HEK293T (cell line): ENCODE results near the gene RPS28.

Experiments
- CTCF ChIA-PET: fragments of 350-600 bp; formaldehyde crosslinking; extraction: SDS; loops from one replicate; lab custom pipeline; 2021; ENCODE audit warnings: antibody characterized with exemption, inconsistent platforms; lab: Yijun Ruan, JAX
- POLR2A ChIA-PET: fragments of 350-600 bp; formaldehyde crosslinking; extraction: SDS; loops from one replicate; lab custom pipeline; 2020; ENCODE audit warnings: antibody characterized with exemption, inconsistent platforms; lab: Yijun Ruan, JAX
- DNase-seq: peaks from one replicate; pipeline ENCODE4 v3.0.0; 2012; ENCODE audit warnings: mixed read lengths; ENCODE audit errors: extremely low spot score
- ARNT ChIP-seq: fragments of 450-650 bp; IDR thresholded peaks from 2 replicates; pipeline ENCODE4 v1.6.1; 2017; ENCODE audit warnings: mild to moderate bottlenecking
- BHLHE40 ChIP-seq: fragments of 450-650 bp; IDR thresholded peaks from 2 replicates; pipeline ENCODE4 v1.6.1; 2016; ENCODE audit warnings: mild to moderate bottlenecking, moderate library complexity, borderline replicate concordance
- CTBP1 ChIP-seq: fragments of 450-650 bp; IDR thresholded peaks from 2 replicates; pipeline ENCODE4 v1.6.1; 2016; ENCODE audit warnings: borderline replicate concordance
- ELF4 ChIP-seq: fragments of 450-650 bp; IDR thresholded peaks from 2 replicates; pipeline ENCODE4 v1.6.1; 2017; ENCODE audit warnings: antibody characterized with exemption
- FOXA1 ChIP-seq: fragments of 450-650 bp; IDR thresholded peaks from 2 replicates; pipeline ENCODE4 v1.6.1; 2016; ENCODE audit warnings: mild to moderate bottlenecking
- FOXK2 ChIP-seq: fragments of 450-650 bp; IDR thresholded peaks from 2 replicates; pipeline ENCODE4 v1.6.1; 2016; ENCODE audit warnings: mild to moderate bottlenecking
- FOXM1 ChIP-seq: fragments of 450-650 bp; IDR thresholded peaks from 2 replicates; pipeline ENCODE4 v1.6.1; 2017; ENCODE audit warnings: mild to moderate bottlenecking, borderline replicate concordance
- HDGF ChIP-seq: fragments of 450-650 bp; IDR thresholded peaks from 2 replicates; pipeline ENCODE4 v1.6.1; 2017; ENCODE audit warnings: antibody characterized with exemption, borderline replicate concordance
- L3MBTL2 ChIP-seq: fragments of 450-650 bp; conservative IDR thresholded peaks from 2 replicates; pipeline ENCODE4 v1.6.1; 2016; ENCODE audit warnings: mild to moderate bottlenecking
- LEF1 ChIP-seq: fragments of 450-650 bp; IDR thresholded peaks from 2 replicates; pipeline ENCODE4 v1.6.1; 2017; ENCODE audit warnings: mild to moderate bottlenecking, borderline replicate concordance
- NFRKB ChIP-seq: fragments of 450-650 bp; IDR thresholded peaks from 2 replicates; pipeline ENCODE4 v1.6.1; 2016; ENCODE audit warnings: mild to moderate bottlenecking, moderate library complexity
- SP1 ChIP-seq: fragments of 450-650 bp; IDR thresholded peaks from 2 replicates; pipeline ENCODE4 v1.6.1; 2017
- SUZ12 ChIP-seq: fragments of 450-650 bp; IDR thresholded peaks from 2 replicates; pipeline ENCODE4 v1.6.1; 2016; ENCODE audit warnings: mild to moderate bottlenecking
- TARDBP ChIP-seq: fragments of 450-650 bp; IDR thresholded peaks from 2 replicates; pipeline ENCODE4 v1.6.1; 2016
- ZNF384 ChIP-seq: fragments of 450-650 bp; IDR thresholded peaks from 2 replicates; pipeline ENCODE4 v1.6.1; 2016
- TF ChIP-seq, protein P1 (sequence below): fragments of 450-650 bp; IDR thresholded peaks from 2 replicates; pipeline ENCODE4 v1.6.1; 2016

RPS28 gene

DNA sequence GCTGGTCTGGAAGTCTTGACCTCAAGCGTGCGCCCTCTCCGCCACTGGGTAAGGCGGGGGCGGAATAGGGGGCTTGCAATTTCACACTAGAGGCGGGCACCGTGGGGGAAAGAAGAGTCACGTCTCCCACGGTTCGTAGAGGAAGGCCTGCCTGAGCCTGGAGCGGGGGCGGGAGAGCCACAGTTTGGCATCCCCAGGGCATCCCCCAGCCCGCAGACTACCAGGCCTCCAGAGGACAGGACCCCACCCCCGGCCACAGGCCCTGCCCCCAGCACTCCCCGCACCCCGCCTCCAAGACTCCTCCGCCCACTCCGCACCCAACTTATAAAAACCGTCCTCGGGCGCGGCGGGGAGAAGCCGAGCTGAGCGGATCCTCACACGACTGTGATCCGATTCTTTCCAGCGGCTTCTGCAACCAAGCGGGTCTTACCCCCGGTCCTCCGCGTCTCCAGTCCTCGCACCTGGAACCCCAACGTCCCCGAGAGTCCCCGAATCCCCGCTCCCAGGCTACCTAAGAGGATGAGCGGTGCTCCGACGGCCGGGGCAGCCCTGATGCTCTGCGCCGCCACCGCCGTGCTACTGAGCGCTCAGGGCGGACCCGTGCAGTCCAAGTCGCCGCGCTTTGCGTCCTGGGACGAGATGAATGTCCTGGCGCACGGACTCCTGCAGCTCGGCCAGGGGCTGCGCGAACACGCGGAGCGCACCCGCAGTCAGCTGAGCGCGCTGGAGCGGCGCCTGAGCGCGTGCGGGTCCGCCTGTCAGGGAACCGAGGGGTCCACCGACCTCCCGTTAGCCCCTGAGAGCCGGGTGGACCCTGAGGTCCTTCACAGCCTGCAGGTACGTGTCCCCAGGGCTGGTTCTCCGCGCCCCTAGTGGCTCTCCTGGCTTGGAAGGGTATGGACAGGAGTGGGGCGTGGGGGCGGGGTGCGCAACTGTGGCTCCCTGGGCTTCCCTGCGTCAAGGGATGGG is 42.8 kb downstream of the RPS28 start, which contains the start of gene ANGPTL4:
TSS of gene ANGPTL4 (plus strand) at position 353 of the 969 bp plus-strand sequence. CDS start at position 520, 167 bp downstream.
- no peak for DNase-seq
- CTCF ChIA-PET: no interaction called here
- no peak for TF ChIP-seq ARNT
- TF ChIP-seq ELF4: no peak
- TF ChIP-seq SP1: no peak
- no peak for TF ChIP-seq HDGF
- no peak for TF ChIP-seq LEF1
- TF ChIP-seq TARDBP: no peak
- no peak for TF ChIP-seq FOXA1
- no peak for TF ChIP-seq ZNF384
- no peak for TF ChIP-seq L3MBTL2
- TF ChIP-seq BHLHE40: no peak
- TF ChIP-seq, protein P1, sequence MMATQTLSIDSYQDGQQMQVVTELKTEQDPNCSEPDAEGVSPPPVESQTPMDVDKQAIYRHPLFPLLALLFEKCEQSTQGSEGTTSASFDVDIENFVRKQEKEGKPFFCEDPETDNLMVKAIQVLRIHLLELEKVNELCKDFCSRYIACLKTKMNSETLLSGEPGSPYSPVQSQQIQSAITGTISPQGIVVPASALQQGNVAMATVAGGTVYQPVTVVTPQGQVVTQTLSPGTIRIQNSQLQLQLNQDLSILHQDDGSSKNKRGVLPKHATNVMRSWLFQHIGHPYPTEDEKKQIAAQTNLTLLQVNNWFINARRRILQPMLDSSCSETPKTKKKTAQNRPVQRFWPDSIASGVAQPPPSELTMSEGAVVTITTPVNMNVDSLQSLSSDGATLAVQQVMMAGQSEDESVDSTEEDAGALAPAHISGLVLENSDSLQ: no peak
- no peak for TF ChIP-seq NFRKB
- TF ChIP-seq SUZ12: no peak
- TF ChIP-seq CTBP1: no peak
- no peak for TF ChIP-seq FOXM1
- no peak for TF ChIP-seq FOXK2
- POLR2A ChIA-PET: no interaction called here

- POLR2A ChIA-PET: interaction anchor here (1.2 kb wide), 1 partner anchor 25 kb away, joined by 3 read pairs; no protein-coding TSS in a partner anchor
- DNase-seq: no peak
- TF ChIP-seq LEF1 (no peak), HDGF (no peak), ZNF384 (no peak), FOXK2 (no peak)
- CTCF ChIA-PET: no interaction called here
Measured at GRCh38 chr19:8366121-8366581, 44.9 kb downstream of the RPS28 start.

- CTCF ChIA-PET: interaction anchor here (1.3 kb wide), 1 partner anchor 13 kb away, joined by 5 read pairs; no protein-coding TSS in a partner anchor
- DNase-seq: peak; percentile 5
- TF ChIP-seq FOXK2: no peak
- no peak for TF ChIP-seq ARNT
- TF ChIP-seq L3MBTL2: no peak
- TF ChIP-seq NFRKB: no peak
- TF ChIP-seq CTBP1: no peak
- TF ChIP-seq SP1: no peak
- no peak for TF ChIP-seq SUZ12
- no peak for TF ChIP-seq TARDBP
- TF ChIP-seq FOXM1: no peak
- TF ChIP-seq BHLHE40: no peak
- no peak for TF ChIP-seq ELF4
- TF ChIP-seq FOXA1: no peak
- TF ChIP-seq, protein P1: no peak
- POLR2A ChIA-PET: interaction anchor here (1.4 kb wide), 1 partner anchor 23 kb away, joined by 4 read pairs; the partner anchor contains the start of gene RAB11B
Measured at GRCh38 chr19:8366961-8367326, 45.6 kb downstream of the RPS28 start.

GRCh38 chr19:8367327-8368001 is 46.2 kb downstream of the RPS28 start:
- peak; percentile 45 for DNase-seq
- TF ChIP-seq L3MBTL2: no peak
- no peak for TF ChIP-seq SUZ12
- no peak for TF ChIP-seq CTBP1
- TF ChIP-seq FOXM1: no peak
- no peak for TF ChIP-seq FOXK2
- no peak for TF ChIP-seq FOXA1
- no peak for TF ChIP-seq HDGF
- no peak for TF ChIP-seq ELF4
- TF ChIP-seq ZNF384: no peak
- no peak for TF ChIP-seq TARDBP
- ChIA-PET CTCF (interaction anchor here (0.6 to 1.3 kb wide), 2 partner anchors 13 to 112 kb away, joined by 4 to 5 read pairs; no protein-coding TSS in a partner anchor), POLR2A (interaction anchor here (1.4 kb wide), 1 partner anchor 23 kb away, joined by 4 read pairs; the partner anchor contains the start of gene RAB11B)

- CTCF ChIA-PET: interaction anchor here (0.6 kb wide), 1 partner anchor 346 kb away, joined by 3 read pairs; no protein-coding TSS in a partner anchor
- no peak for DNase-seq
- no peak for TF ChIP-seq BHLHE40
- TF ChIP-seq FOXM1: no peak
- TF ChIP-seq L3MBTL2: no peak
- TF ChIP-seq FOXA1: no peak
- no peak for TF ChIP-seq SP1
- no peak for TF ChIP-seq CTBP1
- 0 out of 2 replicates have a peak, but pooled peaks have one; percentile 20 for TF ChIP-seq ZNF384
- no peak for TF ChIP-seq ELF4
- TF ChIP-seq ARNT: no peak
- POLR2A ChIA-PET: interaction anchor here (0.6 to 0.7 kb wide), 2 partner anchors 8 to 20 kb away, joined by 3 read pairs; partner anchors contain the start of gene RAB11B
Measured at GRCh38 chr19:8370176-8371010, 49.1 kb downstream of the RPS28 start.
